Suppressor macrophage treated with lipopolysaccharide for 1 hour (primary cell): ENCODE results near the gene LGALS9C.
"Not testable (repeated sequence)": the region's sequence is repeated elsewhere in the genome, so short reads cannot be mapped to it uniquely, and the experiment has no call there.

Source experiments
- DNase-seq, 3 donors: peaks; one replicate each; pipeline ENCODE4 v3.0.0-alpha.2; 2020 to 2022

Gene LGALS9C

GRCh38 chr17:18478977-18479595 is 2.5 kb downstream of the LGALS9C start:
- DNase-seq: peak in 1 of 3 donors; percentile 16

- DNase-seq: not testable (repeated sequence)
These were observed 5.2 kb downstream of the LGALS9C start for GRCh38 chr17:18481775-18482174.

GRCh38 chr17:18485936-18486464 is 9.4 kb downstream of the LGALS9C start:
- not testable (repeated sequence) for DNase-seq

DNA sequence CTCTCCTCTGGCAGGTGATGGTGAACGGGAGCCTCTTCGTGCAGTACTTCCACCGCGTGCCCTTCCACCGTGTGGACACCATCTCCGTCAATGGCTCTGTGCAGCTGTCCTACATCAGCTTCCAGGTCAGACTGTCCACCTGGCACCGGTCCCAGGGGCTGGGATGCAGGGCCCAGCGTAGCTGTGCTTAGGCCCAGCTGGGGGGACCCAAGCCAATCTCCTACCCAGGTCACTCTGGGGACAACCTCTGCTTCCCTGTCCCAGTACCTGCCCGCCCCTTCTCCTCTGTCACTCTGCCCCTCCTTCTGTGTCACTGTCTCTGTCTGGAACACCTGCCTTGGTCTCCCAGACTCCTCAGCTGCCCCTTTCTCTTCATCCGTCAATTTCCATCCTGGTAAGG is 11.0 kb downstream of the LGALS9C start:
- not testable (repeated sequence) for DNase-seq

DNA sequence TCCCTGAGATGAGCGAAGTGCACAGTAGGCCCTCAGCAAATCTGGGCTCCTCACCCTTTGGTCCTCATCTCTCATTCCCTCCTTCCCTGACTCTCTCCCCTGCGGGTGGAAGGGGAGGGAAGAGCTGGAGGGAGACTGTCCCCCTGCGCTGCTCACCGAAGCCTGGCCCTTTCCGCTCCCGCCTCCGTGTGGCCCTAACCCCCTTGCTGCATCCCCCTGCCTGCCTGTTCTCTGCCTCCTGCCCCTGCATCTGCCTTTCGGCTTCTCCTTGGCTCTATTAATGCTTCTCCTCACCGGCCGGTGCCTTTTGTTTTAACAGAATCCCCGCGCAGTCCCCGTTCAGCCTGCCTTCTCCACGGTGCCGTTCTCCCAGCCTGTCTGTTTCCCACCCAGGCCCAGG is 12.0 kb downstream of the LGALS9C start:
- DNase-seq: not testable (repeated sequence)

GRCh38 chr17:18490016-18490415 is 13.4 kb downstream of the LGALS9C start:
- DNase-seq: not testable (repeated sequence)

- peak in 2 of 3 donors; percentile 26 to 48 for DNase-seq
These were observed 16.3 kb downstream of the LGALS9C start for GRCh38 chr17:18492712-18493480.

- not testable (repeated sequence) for DNase-seq
These were observed 17.7 kb downstream of the LGALS9C start for GRCh38 chr17:18494250-18494768.

- not testable (repeated sequence) for DNase-seq
These were observed 20.5 kb downstream of the LGALS9C start for GRCh38 chr17:18497044-18497443.

DNA sequence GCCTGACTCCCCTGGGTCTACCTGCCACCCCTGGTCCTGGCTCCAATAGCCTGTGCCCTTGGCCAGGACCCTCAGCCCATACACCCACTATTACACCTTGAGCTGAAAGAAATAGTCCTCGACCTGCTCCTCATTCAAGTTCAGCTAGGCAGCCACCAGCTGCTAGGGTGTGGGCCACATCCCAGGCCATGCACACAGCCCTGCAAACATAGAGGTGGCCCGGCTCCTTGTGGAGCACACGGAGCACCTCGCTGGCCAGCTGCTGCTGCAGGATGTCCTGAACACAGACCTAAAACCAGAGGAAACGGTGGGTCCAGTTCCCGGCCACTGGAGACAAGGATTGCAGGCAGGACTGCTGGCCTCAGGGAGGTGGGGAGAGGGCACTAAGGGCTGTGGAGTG is 22.5 kb downstream of the LGALS9C start:
- not testable (repeated sequence) for DNase-seq

DNA sequence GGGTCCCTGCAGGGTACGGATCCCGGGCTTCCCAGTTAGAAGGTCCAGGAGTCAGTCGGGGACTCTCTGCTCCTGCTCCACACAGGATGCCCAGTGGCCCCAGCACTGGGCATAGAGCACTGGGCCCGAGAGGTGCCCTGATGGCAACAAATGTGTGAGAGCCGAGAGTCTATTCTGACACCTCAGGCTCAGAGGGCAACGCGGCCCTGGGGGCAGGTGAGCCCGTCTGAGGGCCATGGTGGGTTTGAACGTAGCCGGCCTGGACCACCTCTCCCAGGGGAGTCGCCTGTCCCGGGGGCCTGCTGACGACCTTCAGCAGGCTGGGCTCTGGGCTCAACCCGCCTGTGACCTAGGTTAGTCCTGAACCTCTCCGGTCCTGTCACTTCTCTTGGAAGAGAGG is 23.2 kb downstream of the LGALS9C start:
- DNase-seq: not testable (repeated sequence)

DNA sequence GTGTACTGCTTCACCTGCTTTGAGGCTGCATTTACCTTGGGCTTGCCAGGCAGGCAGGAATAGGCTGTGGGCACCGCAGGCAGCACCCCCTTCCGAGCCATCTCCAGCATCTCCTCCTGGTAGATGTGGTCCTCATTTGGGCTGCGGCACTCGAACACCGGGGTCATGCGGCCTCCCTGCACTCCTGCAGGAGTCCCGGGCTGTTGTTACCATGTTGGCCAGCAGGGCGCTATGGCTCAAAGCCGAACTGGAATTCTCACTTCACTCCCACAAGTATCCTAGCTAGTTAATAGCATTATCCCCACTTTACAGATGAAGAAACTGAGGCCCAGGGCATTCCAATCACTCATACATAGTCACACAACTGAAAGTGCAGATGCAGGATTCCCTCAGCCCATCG is 23.7 kb downstream of the LGALS9C start:
- DNase-seq: not testable (repeated sequence)

GRCh38 chr17:18500816-18501215 is 24.2 kb downstream of the LGALS9C start:
- DNase-seq: not testable (repeated sequence)

- not testable (repeated sequence) for DNase-seq
These were observed 26.6 kb downstream of the LGALS9C start for GRCh38 chr17:18503221-18503620.

GRCh38 chr17:18507729-18508128 is 31.1 kb downstream of the LGALS9C start:
- DNase-seq: not testable (repeated sequence)

DNA sequence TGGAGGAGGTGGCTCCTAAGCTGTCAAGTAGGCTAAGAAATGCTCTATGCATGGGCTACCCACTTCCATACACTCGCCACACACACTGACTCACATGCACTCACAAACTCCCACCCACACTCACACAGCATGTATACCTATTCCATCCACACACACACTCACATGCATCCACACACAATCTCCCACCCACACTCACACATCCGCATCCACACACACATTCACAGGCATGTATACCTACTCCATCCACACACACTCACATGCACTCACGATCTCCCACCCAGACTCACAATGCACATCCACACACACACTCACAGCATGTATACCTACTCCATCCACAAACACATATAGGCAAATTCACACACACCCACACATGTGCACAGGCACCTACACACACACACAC is 32.1 kb downstream of the LGALS9C start:
- DNase-seq: not testable (repeated sequence)

DNA sequence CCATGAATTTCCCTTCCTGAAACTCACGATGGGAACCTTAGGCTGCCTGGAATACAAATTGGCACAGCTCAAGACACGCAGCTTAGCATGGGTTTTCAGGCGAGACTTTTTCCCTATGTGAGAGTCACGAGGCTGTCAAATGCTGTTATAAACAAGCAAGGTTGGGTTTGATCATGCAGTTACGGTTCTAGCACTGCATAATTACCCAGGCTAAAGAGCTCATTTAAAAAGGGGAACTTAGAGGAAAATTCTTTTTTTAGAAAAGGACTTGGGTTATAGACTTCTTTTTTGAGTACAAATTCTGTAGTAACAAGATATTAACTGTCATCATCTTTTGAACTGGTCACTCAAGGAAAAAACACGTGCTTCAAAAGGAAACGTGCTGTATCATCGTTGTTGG is 44.5 kb downstream of the LGALS9C start:
- DNase-seq: not testable (repeated sequence)

DNA sequence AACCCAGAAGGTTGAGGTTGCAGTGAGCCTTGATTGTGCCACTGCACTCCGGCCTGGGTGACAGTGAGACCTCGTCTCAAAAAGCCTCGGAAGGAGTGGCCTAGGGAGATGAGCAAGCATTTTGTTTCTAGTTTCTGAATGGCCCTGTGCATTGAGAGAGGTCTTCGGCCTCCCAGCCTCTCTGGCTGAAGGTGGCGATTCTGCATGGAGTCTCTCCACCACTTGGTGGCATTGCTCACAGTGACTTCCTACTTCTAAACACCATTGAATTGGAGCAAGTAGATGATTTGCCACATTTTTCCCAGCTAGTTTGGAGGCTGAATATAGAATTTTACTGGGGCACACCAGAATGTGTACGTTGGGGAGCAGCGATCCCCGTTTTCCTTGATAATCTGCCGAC is 48.4 kb downstream of the LGALS9C start:
- not testable (repeated sequence) for DNase-seq

- DNase-seq: not testable (repeated sequence)
These were observed 49.7 kb downstream of the LGALS9C start for GRCh38 chr17:18526168-18526800.

GRCh38 chr17:18527354-18527753 is 50.8 kb downstream of the LGALS9C start:
- not testable (repeated sequence) for DNase-seq

DNA sequence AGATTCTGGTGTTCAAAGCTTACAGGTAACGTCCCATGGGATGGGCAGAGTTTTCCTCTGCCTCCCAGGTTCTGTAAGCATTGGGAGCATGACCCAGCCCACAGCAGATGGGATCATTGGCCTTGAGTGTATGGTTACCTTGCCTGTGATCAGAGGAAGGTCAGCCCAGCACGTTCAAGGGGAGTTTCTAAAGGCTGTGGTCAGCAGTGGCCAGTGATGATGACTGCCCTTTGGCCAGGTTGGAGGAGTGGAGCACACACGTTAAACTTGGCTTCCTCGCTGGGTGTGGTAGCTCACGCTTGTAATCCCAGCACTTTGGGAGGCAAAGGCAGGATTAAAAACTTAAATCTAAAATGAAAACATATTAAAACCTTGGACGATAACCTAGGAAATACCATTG is 51.8 kb downstream of the LGALS9C start:
- not testable (repeated sequence) for DNase-seq

- peak in 2 of 3 donors; percentile 21 to 65 for DNase-seq
These were observed 52.4 kb downstream of the LGALS9C start for GRCh38 chr17:18528899-18529500.

GRCh38 chr17:18530405-18530804 is 53.8 kb downstream of the LGALS9C start:
- DNase-seq: not testable (repeated sequence)
